ENCODE measurements around the gene MICB.

Gene MICB

GRCh38 chr6:31556307-31556706 is 58.4 kb downstream of the MICB start:
- Histone ChIP-seq H3K36me3 (ENCODE audit: control insufficient read depth, insufficient read depth, low read length) (no peaks in the 10 kb centered on the region), H3K4me2 (ENCODE audit: low read length) (no peak overlapping the region), H3K27ac (no peak overlapping the region), H3K27me3 (ENCODE audit: control insufficient read depth, insufficient read depth, low read length) (no peaks in the 10 kb centered on the region), H3K9ac (no peak overlapping the region), H3K9me3 (ENCODE audit: control insufficient read depth, low read length) (no peaks in the 10 kb centered on the region), H3K4me1 (no peaks in the 10 kb centered on the region), H2AFZ (no peak overlapping the region), H3K4me3 (ENCODE audit: low read depth, low read length) (no peak overlapping the region), H3K79me2 (peaks cover 10% of the 10 kb centered on the region)
- TF ChIP-seq CTCF (IDR thresholded peaks at IDR 0.05): no peak

GRCh38 chr6:31557443-31558317 is 59.7 kb downstream of the MICB start:
- H3K79me2 ChIP-seq: peaks cover 5% of the 10 kb centered on the region
- H3K36me3 ChIP-seq (ENCODE audit: control insufficient read depth, insufficient read depth, low read length): no peaks in the 10 kb centered on the region
- no peak overlapping the region for H2AFZ ChIP-seq
- no peaks in the 10 kb centered on the region for H3K9me3 ChIP-seq (ENCODE audit: control insufficient read depth, low read length)
- H3K4me3 ChIP-seq (ENCODE audit: low read depth, low read length): no peak overlapping the region
- H3K9ac ChIP-seq: no peak overlapping the region
- TF ChIP-seq CTCF (IDR thresholded peaks at IDR 0.05): no peak
- H3K27me3 ChIP-seq (ENCODE audit: control insufficient read depth, insufficient read depth, low read length): no peaks in the 10 kb centered on the region
- H3K4me1 ChIP-seq: no peaks in the 10 kb centered on the region
- H3K27ac ChIP-seq: peak overlapping the region; percentile 11
- H3K4me2 ChIP-seq (ENCODE audit: low read length): no peak overlapping the region

- peak overlapping the region; percentile 11 for H3K27ac ChIP-seq
- H3K4me2 ChIP-seq (ENCODE audit: low read length): no peak overlapping the region
- no peaks in the 10 kb centered on the region for H3K27me3 ChIP-seq (ENCODE audit: control insufficient read depth, insufficient read depth, low read length)
- no peak overlapping the region for H2AFZ ChIP-seq
- no peaks in the 10 kb centered on the region for H3K9me3 ChIP-seq (ENCODE audit: control insufficient read depth, low read length)
- H3K9ac ChIP-seq: no peak overlapping the region
- H3K36me3 ChIP-seq (ENCODE audit: control insufficient read depth, insufficient read depth, low read length): no peaks in the 10 kb centered on the region
- no peak overlapping the region for H3K4me3 ChIP-seq (ENCODE audit: low read depth, low read length)
- TF ChIP-seq CTCF (IDR thresholded peaks at IDR 0.05): no peak
- H3K4me1 ChIP-seq: no peaks in the 10 kb centered on the region
- H3K79me2 ChIP-seq: peaks cover 5% of the 10 kb centered on the region
Observed at GRCh38 chr6:31558318-31558625, 60.3 kb downstream of the MICB start.

- no peaks in the 10 kb centered on the region for H3K4me1 ChIP-seq
- no peak overlapping the region for H2AFZ ChIP-seq
- H3K79me2 ChIP-seq: peaks cover 2% of the 10 kb centered on the region
- H3K27me3 ChIP-seq (ENCODE audit: control insufficient read depth, insufficient read depth, low read length): no peaks in the 10 kb centered on the region
- TF ChIP-seq CTCF (IDR thresholded peaks at IDR 0.05): no peak
- peak overlapping the region; percentile 45 for H3K27ac ChIP-seq
- H3K4me2 ChIP-seq (ENCODE audit: low read length): no peak overlapping the region
- H3K9ac ChIP-seq: no peak overlapping the region
- H3K4me3 ChIP-seq (ENCODE audit: low read depth, low read length): no peak overlapping the region
- H3K36me3 ChIP-seq (ENCODE audit: control insufficient read depth, insufficient read depth, low read length): no peaks in the 10 kb centered on the region
- H3K9me3 ChIP-seq (ENCODE audit: control insufficient read depth, low read length): no peaks in the 10 kb centered on the region
Observed at GRCh38 chr6:31558631-31559500, 60.9 kb downstream of the MICB start.

Data from parathyroid adenoma (tissue), 2 donors.